ENCODE results near the gene CFAP52.
"Not testable (repeated sequence)": the region's sequence is repeated elsewhere in the genome, so short reads cannot be mapped to it uniquely, and the experiment has no call there.

Gene CFAP52

DNA sequence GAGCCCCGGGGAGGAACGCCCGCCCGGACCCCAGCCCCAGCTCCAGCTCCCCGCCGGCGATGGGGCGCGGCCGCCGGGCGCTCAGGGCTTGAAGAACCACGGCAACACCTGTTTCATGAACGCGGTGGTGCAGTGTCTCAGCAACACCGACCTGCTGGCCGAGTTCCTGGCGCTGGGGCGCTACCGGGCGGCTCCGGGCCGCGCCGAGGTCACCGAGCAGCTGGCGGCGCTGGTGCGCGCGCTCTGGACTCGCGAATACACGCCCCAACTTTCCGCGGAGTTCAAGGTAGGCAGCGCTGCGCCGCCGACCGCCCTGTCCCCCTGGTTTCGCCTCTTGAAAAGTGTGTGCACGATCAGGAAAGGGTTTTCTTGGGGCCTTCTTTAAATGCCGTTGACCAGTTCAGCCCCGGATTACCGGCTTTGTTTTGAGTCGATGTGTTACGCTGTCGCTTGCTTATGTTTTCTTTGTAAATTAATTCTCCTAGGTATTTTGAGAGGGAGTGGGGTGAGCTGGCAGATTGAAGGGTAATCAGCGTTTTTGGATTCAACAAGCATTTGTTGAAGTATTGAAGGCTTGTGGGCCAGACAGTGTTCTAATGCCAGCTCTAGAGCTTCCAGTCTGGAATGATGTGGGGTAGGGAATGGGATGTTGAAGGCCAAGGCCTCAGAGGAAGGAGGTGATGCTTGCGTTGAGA is 69.6 kb downstream of the CFAP52 start:
- no peaks in the 10 kb centered on the region for H3K36me3 ChIP-seq (ENCODE audit: control insufficient read depth, insufficient read depth, low read length)
- peaks cover 20% of the 10 kb centered on the region for H3K4me1 ChIP-seq (ENCODE audit: control insufficient read depth, insufficient read depth, low read length)
- no peaks in the 10 kb centered on the region for H3K9me3 ChIP-seq (ENCODE audit: control insufficient read depth, insufficient read depth, low read length)
- peak overlapping the region; percentile 43 for H3K9ac ChIP-seq (ENCODE audit: low read depth, low read length)
- H3K4me3 ChIP-seq (ENCODE audit: low read depth, low read length) = peak overlapping the region; percentile 84
- H3K27ac ChIP-seq (ENCODE audit: low read depth, low read length) = peak overlapping the region; percentile 20
- H3K27me3 ChIP-seq (ENCODE audit: control insufficient read depth, insufficient read depth, low read length) = peaks cover 14% of the 10 kb centered on the region

DNA sequence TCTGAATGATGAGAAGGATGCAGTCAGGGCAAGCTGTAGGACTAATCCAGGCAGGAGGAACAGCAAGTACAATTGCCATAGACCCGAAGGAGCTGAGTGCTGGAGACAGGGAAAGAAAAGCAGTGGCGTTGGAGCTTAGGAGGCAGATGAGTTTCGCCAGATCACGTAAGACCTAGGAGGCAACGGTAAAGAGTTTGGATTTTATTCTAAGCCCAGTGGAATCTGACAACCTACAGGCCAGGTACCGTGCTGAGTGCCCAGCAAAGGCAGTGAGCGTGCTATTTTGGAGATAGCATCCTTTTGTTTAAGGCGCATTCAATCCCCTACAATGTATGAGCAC is 70.1 kb downstream of the CFAP52 start:
- Histone ChIP-seq H3K4me1 (ENCODE audit: control insufficient read depth, insufficient read depth, low read length) (peaks cover 20% of the 10 kb centered on the region), H3K4me3 (ENCODE audit: low read depth, low read length) (peak overlapping the region; percentile 84), H3K27ac (ENCODE audit: low read depth, low read length) (no peak overlapping the region), H3K9me3 (ENCODE audit: control insufficient read depth, insufficient read depth, low read length) (no peaks in the 10 kb centered on the region), H3K27me3 (ENCODE audit: control insufficient read depth, insufficient read depth, low read length) (peaks cover 14% of the 10 kb centered on the region), H3K36me3 (ENCODE audit: control insufficient read depth, insufficient read depth, low read length) (no peaks in the 10 kb centered on the region), H3K9ac (ENCODE audit: low read depth, low read length) (peak overlapping the region; percentile 43)

DNA sequence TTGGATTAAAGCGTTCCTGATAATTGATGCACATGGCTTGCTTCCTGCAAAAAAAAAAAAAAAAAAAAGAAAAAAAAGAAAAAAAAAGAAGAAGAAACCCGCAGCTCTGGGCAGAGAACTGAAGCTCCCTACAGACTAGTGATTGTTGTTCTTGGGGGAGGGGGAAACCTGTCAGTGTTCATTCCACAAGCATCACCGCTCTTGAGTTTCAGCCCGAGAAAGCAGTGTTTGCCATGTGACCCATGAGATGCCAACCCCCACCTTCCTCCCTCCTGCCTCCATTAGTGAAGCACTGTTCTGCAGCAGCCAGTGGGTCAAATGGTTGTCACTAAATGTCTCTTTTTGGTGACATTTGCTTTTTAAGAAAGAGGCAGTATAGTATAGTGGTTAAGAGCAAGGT is 70.6 kb downstream of the CFAP52 start:
- no peaks in the 10 kb centered on the region for H3K36me3 ChIP-seq (ENCODE audit: control insufficient read depth, insufficient read depth, low read length)
- H3K9me3 ChIP-seq (ENCODE audit: control insufficient read depth, insufficient read depth, low read length) = no peaks in the 10 kb centered on the region
- H3K4me3 ChIP-seq (ENCODE audit: low read depth, low read length) = peak overlapping the region; percentile 84
- no peak overlapping the region for H3K27ac ChIP-seq (ENCODE audit: low read depth, low read length)
- H3K4me1 ChIP-seq (ENCODE audit: control insufficient read depth, insufficient read depth, low read length) = peaks cover 20% of the 10 kb centered on the region
- H3K9ac ChIP-seq (ENCODE audit: low read depth, low read length) = no peak overlapping the region
- H3K27me3 ChIP-seq (ENCODE audit: control insufficient read depth, insufficient read depth, low read length) = peaks cover 14% of the 10 kb centered on the region

DNA sequence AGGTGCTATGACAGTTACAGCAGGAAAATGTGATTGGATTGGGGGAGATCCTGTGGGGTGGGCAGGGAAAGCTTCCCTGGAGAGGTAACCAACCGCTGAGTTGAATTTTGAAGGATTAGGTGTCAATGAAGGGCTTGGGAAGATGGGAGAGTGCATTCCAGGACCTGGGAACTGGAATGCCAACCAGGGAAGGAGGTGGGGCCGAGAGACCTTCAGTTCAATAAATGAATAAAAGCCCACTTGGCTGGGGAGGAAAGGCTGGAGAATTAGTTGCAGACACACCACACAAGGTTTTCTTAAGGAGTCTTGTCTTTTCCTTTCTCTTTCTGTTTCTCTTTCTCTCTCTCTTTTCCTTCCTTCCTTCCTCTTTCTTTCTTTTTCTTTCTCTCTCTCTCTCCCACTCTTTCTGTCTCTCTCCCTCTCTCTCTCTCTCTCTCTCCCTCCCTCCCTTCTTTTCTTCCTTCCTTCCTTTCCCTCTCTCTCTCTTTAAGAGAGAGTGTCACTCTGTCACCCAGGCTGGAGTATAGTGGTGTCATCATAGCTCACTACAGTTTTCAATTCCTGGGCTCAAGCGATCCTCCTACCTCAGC is 72.2 kb downstream of the CFAP52 start:
- H3K27me3 ChIP-seq (ENCODE audit: control insufficient read depth, insufficient read depth, low read length) = peaks cover 14% of the 10 kb centered on the region

DNA sequence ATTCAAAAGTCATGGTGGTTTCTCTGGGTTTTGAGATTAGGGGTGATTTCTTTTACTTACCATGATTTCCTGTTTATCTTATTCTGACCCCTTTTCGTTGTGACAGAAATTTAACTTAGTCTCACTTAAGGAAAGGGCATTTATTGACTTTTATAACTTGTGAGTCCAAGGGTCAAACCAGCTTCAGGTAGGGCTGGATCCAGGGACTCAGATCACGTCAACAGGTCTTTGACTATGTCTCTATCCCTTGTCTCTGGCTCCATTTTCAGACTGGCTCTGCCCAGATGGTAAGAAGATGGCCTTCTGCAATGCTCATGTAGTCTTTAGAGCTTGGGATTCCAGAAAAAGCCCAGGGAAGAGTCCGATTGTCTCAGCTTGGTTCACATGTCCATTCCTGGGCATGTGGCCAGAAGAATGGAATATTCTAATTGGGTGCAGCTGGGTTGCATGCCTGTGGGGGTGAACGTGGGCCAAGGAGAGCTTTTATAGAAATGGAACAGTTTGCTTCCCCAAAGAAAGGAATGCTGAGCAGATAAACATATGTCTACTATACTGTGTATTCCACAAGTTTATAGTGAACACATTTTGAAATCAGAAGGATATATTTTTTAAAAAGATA is 82.3 kb downstream of the CFAP52 start:
- Histone ChIP-seq H3K27ac (ENCODE audit: low read depth, low read length) (no peak overlapping the region), H3K36me3 (ENCODE audit: control insufficient read depth, insufficient read depth, low read length) (peaks cover 17% of the 10 kb centered on the region)

More for the DNA sequence above, 72.2 kb downstream of the CFAP52 start:
- H3K9ac ChIP-seq (ENCODE audit: low read depth, low read length) = no peak overlapping the region; the same call in 1 of the 2 replicates
- peaks cover 20% of the 10 kb centered on the region for H3K4me1 ChIP-seq (ENCODE audit: control insufficient read depth, insufficient read depth, low read length)
- H3K9me3 ChIP-seq (ENCODE audit: control insufficient read depth, insufficient read depth, low read length) = no peaks in the 10 kb centered on the region
- no peaks in the 10 kb centered on the region for H3K36me3 ChIP-seq (ENCODE audit: control insufficient read depth, insufficient read depth, low read length)
- peak overlapping the region; percentile 75 for H3K27ac ChIP-seq (ENCODE audit: low read depth, low read length)
- H3K4me3 ChIP-seq (ENCODE audit: low read depth, low read length) = peak overlapping the region; percentile 26; the same call in 1 of the 2 replicates

DNA sequence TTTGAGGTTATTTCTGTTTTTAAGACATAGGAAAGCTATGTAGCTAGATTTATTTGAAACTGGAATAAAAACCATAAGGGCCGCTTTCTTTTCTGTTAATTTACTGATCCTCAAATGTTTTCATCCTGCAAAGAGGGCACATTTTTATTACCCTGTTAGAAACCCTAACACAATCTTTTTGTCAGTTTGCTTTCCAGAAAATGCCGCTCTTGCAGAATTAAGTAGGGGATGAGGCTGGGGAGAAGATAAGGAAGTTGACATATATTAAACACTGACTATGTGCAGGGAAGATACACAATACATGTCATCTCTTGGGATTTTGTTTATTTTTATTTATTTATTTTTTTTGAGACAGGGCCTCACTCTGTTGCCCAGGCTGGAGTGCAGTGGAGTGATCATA is 84.6 kb downstream of the CFAP52 start:
- Histone ChIP-seq H3K9me3 (ENCODE audit: control insufficient read depth, insufficient read depth, low read length) (no peaks in the 10 kb centered on the region; the same call in 1 of the 2 replicates), H3K27me3 (ENCODE audit: control insufficient read depth, insufficient read depth, low read length) (no peaks in the 10 kb centered on the region), H3K27ac (ENCODE audit: low read depth, low read length) (no peak overlapping the region), H3K4me3 (ENCODE audit: low read depth, low read length) (no peak overlapping the region), H3K4me1 (ENCODE audit: control insufficient read depth, insufficient read depth, low read length) (no peaks in the 10 kb centered on the region), H3K36me3 (ENCODE audit: control insufficient read depth, insufficient read depth, low read length) (peaks cover 19% of the 10 kb centered on the region), H3K9ac (ENCODE audit: low read depth, low read length) (no peak overlapping the region)

More for the DNA sequence above, 82.3 kb downstream of the CFAP52 start:
- Histone ChIP-seq H3K4me3 (ENCODE audit: low read depth, low read length) (no peak overlapping the region), H3K9me3 (ENCODE audit: control insufficient read depth, insufficient read depth, low read length) (no peaks in the 10 kb centered on the region), H3K4me1 (ENCODE audit: control insufficient read depth, insufficient read depth, low read length) (no peaks in the 10 kb centered on the region), H3K27me3 (ENCODE audit: control insufficient read depth, insufficient read depth, low read length) (no peaks in the 10 kb centered on the region), H3K9ac (ENCODE audit: low read depth, low read length) (no peak overlapping the region)

DNA sequence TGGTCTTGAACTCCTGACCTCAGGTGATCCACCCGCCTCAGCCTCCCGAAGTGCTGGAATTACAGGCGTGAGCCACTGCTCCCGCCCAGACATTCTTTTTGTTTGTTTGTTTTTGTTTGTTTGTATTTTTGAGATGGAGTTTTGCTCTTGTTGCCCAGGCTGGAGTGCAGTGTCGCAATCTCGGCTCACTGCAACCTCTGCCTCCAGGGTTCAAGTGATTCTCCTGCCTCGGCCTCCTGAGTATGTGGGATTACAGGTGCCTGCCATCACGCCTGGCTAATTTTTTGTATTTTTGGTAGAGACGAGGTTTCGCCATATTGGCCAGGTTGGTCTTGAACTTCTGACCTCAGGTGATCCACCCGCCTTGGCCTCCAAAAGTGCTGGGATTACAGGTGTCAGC is 87.1 kb downstream of the CFAP52 start:
- not testable (repeated sequence) for H3K4me1 ChIP-seq (ENCODE audit: control insufficient read depth, insufficient read depth, low read length); H3K27me3 ChIP-seq (ENCODE audit: control insufficient read depth, insufficient read depth, low read length); H3K27ac ChIP-seq (ENCODE audit: low read depth, low read length); H3K9me3 ChIP-seq (ENCODE audit: control insufficient read depth, insufficient read depth, low read length); H3K4me3 ChIP-seq (ENCODE audit: low read depth, low read length); H3K9ac ChIP-seq (ENCODE audit: low read depth, low read length)
- H3K36me3 ChIP-seq (ENCODE audit: control insufficient read depth, insufficient read depth, low read length) = peaks cover 16% of the 10 kb centered on the region

DNA sequence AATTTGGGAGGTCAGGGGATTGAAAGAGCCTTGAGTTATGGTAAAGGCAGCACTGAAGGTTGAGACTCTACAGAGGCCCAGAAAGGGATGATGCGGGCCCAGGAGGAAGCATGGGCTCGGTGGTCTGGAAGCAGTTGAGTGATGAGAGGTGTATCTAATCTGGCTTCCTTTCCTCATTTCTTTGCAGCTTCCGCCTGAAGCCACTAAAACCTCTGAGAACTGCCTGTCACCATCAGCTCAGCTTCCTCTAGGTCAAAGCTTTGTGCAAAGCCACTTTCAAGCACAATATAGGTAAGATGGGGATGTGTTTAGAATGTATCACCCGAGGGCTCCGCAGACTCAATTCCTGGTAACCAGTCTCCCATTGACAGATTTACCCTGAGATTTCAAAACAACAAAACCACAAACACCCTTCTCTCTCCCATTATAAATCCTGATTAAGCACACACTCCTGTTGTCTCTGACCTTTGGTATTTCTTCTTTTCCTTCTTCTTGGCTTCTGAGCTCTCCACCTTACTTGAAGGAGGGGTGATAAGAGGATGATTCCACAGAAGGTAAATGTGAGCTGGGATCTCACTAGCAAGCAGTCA is 90.1 kb downstream of the CFAP52 start:
- peaks cover 14% of the 10 kb centered on the region for H3K36me3 ChIP-seq (ENCODE audit: control insufficient read depth, insufficient read depth, low read length)
- no peak overlapping the region for H3K27ac ChIP-seq (ENCODE audit: low read depth, low read length)
- H3K9ac ChIP-seq (ENCODE audit: low read depth, low read length) = no peak overlapping the region
- H3K27me3 ChIP-seq (ENCODE audit: control insufficient read depth, insufficient read depth, low read length) = no peaks in the 10 kb centered on the region
- no peak overlapping the region for H3K4me3 ChIP-seq (ENCODE audit: low read depth, low read length)
- no peaks in the 10 kb centered on the region for H3K4me1 ChIP-seq (ENCODE audit: control insufficient read depth, insufficient read depth, low read length)
- H3K9me3 ChIP-seq (ENCODE audit: control insufficient read depth, insufficient read depth, low read length) = no peaks in the 10 kb centered on the region; the same call in 1 of the 2 replicates

DNA sequence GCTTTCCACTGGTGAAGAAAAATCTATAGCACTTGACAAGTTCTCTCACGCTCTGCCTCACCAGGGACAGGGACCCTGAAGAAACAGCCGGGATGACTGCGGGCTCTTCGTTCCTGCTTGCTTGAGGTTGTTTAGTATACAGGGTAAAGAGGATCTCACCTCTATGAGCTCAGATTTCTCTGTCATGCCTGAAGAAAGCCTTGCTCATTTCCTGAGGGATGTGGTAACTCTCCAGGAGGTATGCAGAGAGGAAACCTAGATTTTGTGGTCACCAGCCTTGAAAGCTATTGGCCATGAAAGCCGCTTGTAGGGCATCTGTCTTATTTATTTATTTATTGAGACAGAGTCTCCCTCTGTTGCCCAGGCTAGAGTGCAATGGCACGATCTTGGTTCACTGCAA is 92.1 kb downstream of the CFAP52 start:
- no peaks in the 10 kb centered on the region for H3K4me1 ChIP-seq (ENCODE audit: control insufficient read depth, insufficient read depth, low read length)
- H3K27me3 ChIP-seq (ENCODE audit: control insufficient read depth, insufficient read depth, low read length) = no peaks in the 10 kb centered on the region
- H3K4me3 ChIP-seq (ENCODE audit: low read depth, low read length) = no peak overlapping the region
- H3K9me3 ChIP-seq (ENCODE audit: control insufficient read depth, insufficient read depth, low read length) = no peaks in the 10 kb centered on the region; the same call in 1 of the 2 replicates
- peaks cover 14% of the 10 kb centered on the region for H3K36me3 ChIP-seq (ENCODE audit: control insufficient read depth, insufficient read depth, low read length)
- H3K27ac ChIP-seq (ENCODE audit: low read depth, low read length) = no peak overlapping the region
- no peak overlapping the region for H3K9ac ChIP-seq (ENCODE audit: low read depth, low read length)

DNA sequence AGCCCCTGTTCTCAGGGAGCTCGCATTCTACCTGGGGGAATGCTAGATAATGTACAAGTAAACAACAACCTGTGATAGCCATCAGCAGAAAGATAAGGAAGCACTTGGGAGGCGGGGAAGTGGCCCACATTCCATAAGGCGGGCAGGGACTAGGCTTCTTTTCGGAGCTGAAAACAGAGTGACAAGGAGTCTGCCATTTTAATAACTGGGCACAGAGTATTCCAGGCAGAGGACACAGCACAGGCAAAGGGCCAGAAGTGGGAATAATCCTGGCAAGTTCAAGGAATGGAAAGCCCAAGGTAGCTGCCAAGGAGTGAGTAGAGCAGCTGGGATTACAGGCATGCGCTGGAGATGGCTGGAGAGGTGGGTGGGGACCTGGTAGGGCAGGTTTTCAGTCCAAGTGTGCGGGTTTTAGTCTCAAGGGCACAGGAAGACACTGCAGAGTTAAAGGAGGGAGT is 93.1 kb downstream of the CFAP52 start:
- H3K27me3 ChIP-seq (ENCODE audit: control insufficient read depth, insufficient read depth, low read length) = no peaks in the 10 kb centered on the region
- H3K9me3 ChIP-seq (ENCODE audit: control insufficient read depth, insufficient read depth, low read length) = no peaks in the 10 kb centered on the region; the same call in 1 of the 2 replicates
- no peak overlapping the region for H3K4me3 ChIP-seq (ENCODE audit: low read depth, low read length)
- no peaks in the 10 kb centered on the region for H3K4me1 ChIP-seq (ENCODE audit: control insufficient read depth, insufficient read depth, low read length)
- H3K27ac ChIP-seq (ENCODE audit: low read depth, low read length) = no peak overlapping the region
- H3K36me3 ChIP-seq (ENCODE audit: control insufficient read depth, insufficient read depth, low read length) = peaks cover 14% of the 10 kb centered on the region
- H3K9ac ChIP-seq (ENCODE audit: low read depth, low read length) = no peak overlapping the region

DNA sequence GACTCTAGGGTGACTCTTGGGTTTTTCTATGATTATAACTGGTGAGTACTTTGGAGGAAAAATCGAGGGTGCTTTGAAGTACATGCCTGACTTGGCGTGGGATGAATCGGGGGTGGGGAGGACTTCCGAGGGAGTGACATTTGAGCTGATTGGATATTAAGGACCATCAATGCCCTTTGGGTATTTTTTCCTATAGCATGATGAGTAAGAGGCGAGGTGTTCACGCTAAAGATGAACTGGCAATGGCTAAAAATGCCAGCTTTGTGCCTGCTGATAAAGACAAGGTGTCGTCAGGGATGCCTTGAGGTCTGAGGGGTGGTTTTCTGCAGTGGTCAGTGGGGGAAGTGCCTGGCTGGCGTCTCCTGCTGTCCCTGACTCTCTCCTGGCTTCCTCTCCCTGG is 94.2 kb downstream of the CFAP52 start:
- no peak overlapping the region for H3K4me3 ChIP-seq (ENCODE audit: low read depth, low read length)
- H3K4me1 ChIP-seq (ENCODE audit: control insufficient read depth, insufficient read depth, low read length) = no peaks in the 10 kb centered on the region
- no peaks in the 10 kb centered on the region for H3K27me3 ChIP-seq (ENCODE audit: control insufficient read depth, insufficient read depth, low read length)
- H3K9ac ChIP-seq (ENCODE audit: low read depth, low read length) = no peak overlapping the region
- no peaks in the 10 kb centered on the region; the same call in 1 of the 2 replicates for H3K9me3 ChIP-seq (ENCODE audit: control insufficient read depth, insufficient read depth, low read length)
- H3K36me3 ChIP-seq (ENCODE audit: control insufficient read depth, insufficient read depth, low read length) = peaks cover 14% of the 10 kb centered on the region
- no peak overlapping the region for H3K27ac ChIP-seq (ENCODE audit: low read depth, low read length)

Measured in HUES48 (cell line).